ENCODE results near the gene PLOD1.
A peak's percentile ranks its signal among the peaks of the same experiment; 100 is the strongest.
"Not testable (repeated sequence)": the region's sequence is repeated elsewhere in the genome, so short reads cannot be mapped to it uniquely, and the experiment has no call there.

Gene PLOD1

DNA sequence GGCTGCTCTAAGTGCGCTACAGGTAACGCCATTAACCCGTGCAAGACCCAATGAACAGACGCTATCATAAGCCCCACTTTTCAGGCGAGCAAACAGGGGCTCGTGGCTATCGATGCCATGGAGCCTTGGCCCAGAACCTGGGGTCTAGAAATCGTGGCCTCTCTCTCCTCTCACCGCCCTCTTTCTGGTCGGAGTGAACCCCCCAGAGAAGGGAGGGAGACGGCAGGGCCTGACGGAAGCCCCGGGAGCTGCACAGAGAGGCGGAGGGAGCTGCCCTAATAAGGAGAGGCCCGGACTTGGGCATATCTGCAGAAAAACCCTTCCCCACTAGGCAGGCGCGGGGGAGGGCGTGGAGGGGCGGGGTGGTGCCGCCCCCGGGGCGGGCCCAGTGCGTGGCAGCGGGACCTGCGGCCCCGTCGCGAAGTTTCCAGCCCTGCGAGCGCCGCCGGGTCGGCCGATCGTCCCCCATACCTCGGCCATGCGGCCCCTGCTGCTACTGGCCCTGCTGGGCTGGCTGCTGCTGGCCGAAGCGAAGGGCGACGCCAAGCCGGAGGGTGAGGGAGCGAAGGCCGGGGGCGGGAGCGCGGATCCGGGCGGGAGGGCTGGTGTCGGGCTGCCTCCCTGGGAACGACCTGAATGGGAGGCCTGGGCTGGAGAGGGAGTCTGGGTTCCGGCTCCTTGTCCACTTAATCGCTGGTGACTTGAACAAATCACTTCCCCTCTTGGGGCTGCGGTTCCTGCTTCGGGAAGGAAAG, at the start of gene PLOD1:
PLOD1 (plus strand) TSS at position 416 of the 755 bp plus-strand sequence; CDS start at position 479, 63 bp downstream.
- peak; percentile 88 for DNase-seq

DNA sequence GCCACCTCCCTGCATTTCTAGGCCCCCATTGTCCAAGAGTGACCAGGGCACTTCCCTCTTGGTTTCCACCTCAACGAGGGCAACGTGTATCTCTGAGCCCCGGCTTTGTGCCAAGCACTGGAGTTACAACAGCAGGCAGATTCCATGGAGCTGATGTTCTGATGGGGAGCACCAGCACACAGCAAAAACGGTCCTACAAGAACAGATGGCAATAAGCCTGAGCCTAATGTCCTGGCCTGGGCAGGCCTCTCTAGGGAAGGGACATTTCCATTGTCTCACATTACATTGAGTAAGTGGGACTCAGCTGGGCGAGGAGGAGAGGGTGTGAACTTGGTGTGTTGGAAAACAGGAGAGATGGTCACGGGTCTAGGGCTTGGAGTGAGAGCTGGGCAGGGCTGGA, 48.6 kb upstream of the PLOD1 start:
- no peak for DNase-seq

DNA sequence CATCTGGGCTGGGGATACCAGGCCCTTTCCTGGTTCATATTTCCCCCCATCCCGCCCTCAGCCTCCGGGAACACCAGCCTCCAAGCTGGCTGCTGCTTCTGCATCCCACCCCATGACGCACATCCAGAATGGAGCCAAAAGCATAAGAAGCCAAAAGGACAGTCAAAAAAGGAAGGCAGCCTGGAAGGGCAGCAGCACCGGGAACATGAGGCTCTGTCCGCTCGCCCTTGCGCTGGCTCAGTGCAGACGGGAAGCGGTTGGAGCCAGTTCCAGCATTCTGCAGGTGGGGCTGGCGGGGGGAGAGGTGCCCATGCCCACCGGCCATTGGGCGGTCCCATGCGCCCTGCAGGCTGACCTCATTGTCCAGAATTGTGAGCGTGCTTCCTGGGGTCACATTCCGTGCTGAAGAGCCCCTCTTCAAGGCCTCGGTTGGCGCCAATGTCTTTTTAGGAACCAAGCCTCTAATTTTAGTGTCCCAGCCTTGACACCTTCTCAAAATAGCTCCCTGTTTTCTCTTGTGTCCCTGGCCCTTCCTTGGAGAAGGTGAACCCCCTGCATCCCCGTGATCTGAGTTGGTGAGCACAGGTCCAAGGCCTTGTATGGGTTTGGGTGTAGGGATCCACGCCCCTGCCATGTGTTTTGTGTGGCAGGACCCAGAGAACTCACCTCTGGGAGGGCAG, 47.4 kb upstream of the PLOD1 start:
- no peak for DNase-seq

DNA sequence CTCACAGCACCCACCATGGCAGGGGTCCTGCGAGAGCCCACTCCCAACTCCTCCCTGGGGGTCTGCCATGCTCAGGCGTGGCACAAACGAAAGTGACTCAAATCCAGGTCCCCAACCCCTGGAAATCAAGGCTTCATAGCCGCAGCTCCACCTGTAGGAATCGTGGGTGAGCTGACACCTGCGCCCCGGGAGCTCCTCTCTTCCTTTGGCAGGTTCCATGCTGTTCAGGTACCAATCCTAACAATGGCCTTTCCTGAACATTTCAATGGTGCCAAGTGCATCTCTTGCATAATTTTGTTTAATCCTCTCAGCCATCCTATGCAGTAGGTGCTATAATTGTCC, 46.9 kb upstream of the PLOD1 start:
- no peak for DNase-seq

DNA sequence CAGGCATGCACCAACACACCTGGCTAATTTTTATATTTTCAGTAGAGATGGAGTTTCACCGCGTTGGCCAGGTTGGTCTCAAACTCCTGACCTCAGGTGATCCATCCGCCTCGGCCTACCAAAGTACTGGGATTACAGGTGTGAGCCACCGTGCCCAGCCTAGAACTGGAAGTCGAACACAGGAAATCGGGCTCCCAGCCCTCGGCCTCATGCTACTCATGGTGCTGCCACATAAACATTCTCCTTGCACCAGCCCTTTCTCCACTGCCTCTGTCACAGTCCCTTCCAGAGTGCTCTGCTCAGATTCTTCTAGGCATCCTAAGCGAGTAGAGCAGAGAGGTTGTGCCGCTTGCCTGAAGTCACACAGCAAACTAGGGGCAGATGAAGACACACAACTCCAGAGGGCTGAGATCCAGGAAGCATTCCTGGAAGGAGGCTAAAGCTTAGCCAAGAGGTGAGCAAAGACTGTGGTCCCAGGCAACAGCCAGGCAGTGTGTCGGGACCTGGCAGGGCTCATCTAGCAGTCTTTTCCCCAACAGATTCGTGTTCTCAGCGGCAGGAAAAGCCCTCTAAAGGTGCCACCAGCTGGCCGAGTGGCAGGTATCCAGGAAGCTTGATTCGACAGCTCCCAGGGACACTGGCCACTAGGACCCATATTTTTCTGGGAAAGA, 46.2 kb upstream of the PLOD1 start:
- DNase-seq: no peak

DNA sequence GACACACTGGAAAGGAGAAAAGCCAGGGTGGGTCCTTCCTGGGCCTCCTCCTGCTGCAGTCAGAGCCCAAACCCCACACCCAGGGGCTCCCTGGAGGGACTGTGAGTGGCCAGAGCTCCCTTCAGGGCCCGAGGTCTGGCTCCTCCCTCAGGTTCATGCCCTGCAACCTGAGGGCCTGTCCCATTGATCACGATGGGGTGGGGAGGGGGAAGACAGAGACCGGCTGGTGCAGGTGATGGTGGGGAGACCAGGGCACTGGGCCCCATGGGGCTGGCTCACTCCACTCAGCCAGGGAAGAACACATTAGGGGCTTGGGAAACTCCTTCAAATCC, 45.7 kb upstream of the PLOD1 start:
- DNase-seq: no peak

DNA sequence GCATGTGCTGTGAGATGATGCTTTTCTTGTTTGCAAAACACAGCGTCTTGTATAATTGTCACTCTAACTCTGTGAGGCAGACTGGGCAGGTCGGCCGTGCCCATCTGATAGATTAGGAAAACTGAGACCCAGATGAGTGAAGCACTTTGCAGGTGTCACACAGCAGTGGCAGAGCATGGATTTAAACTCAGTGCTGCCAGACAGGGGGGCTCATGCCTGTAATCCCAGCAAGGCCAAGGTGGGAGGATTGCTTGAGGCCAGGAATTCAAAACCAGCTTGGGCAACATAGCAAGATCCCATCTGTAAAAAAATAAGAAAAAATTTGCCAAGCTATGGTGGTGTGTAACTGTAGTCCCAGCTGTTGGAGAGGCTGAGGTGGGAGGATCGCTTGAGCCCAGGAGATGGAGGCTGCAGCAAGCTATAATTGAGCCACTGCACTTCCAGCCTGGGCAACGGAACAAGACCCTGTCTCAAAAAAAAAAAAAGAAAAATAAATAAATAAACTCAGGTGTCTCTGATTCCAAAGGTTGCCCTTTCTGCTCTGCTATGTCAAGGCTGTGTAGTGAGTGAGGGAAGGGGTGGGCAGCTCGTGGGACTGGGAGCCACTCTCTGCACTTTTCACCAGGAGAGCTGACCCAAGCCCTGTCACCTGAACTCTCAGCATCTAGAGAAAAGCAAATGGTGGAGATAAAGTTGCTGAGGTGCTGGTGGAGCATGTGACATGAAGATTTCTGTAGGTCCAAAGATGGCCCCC, 42.9 kb upstream of the PLOD1 start:
- DNase-seq: no peak

DNA sequence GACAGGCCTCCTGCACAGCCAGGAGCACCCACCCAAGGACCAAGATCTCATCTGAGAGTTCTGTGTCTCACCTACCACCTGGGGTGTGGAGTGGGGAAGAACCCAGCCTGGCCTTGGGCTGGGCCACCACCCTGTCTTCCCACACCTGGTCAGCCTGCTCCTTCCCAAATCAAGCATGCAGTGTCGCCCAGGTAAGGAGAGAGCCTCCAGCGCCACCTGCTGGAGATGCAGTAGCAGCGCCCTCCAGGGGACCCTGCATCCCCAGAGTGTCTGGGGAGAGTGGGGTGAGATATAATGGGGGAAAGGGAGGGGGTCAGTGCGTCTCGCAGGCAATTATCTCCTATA, 40.6 kb upstream of the PLOD1 start:
- peak; percentile 79 for DNase-seq

DNA sequence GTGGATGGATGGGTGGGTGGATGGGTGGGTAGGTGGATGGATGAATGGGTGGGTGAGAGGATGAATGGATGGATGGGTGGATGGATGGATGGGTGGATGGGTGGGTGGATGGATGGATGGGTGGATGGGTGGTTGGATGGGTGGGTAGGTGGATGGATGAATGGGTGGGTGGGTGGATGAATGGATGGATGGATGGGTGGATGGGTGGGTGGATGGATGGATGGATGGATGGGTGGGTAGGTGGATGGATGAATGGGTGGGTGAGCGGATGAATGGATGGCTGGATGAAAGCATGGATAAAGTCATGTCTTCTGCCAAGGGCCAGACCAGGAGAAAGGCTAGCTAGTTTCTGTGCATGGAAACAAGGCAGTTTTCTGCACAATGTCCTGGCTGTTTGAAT, 40.0 kb upstream of the PLOD1 start:
- not testable (repeated sequence) for DNase-seq

DNA sequence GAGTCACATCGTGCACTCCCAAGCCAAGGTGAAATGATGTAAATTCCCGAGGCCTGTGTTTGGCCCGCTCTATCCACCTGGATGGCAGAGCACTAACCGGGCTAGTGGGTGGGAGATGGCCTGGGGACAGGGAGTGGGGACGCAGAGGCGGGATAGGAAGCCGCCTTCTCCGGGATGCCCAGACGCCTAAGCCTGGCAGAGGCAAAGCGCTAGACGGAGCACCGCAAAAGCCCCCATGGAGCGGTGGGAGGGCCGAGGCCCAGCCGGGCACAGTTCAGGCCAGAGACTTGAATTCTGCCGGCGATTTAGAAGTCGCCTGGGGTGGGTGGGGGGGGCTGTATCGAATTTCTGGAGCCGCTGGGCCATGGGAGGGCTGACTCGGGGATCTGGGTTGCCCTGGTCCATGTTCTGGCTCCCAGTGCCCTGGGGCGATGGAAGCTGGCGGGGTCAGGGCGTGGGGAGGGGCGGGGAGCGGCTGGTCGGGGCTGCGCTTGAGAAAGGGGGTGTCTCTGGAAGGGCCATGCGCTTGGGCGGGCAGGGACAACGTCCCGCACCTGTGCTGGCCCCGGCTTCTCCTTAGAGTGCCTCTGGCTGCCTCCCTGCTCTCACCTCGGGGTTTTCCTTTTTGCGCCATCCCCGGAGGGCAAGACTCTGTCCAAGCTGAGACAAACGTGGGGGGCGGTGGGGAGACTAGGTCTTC, 36.3 kb upstream of the PLOD1 start:
- DNase-seq: no peak

DNA sequence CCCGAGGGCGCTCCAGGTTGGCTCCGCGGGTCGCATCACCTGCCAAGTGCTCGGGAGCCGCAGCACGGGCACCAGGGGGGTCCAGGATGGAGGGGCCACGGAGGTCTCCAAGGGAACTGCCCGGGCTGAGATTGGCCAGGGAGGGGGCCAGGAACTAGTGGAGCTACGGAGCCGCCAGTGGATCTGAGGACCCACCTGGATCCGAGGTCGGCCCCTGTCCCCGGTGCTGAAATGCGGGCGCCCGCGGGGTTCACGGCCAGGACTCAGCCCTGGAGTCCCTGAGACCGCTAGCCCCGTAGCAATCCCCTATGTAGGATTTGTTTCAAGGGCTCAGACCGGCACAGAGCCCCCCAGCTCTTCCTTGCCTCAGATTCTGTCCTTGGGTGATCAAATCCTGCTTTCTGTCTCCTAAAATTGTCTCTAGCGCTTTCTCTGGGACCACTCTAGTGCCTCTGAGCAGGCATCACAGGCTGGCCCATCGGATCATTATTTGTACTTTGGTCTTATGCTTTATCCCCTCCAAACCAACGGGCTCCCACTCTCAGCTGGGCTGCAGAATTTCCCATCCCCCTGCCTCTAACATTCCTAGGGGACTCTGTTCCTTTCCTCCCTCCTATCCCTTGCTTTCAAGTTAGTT, 35.6 kb upstream of the PLOD1 start:
- peak; percentile 36 for DNase-seq

DNA sequence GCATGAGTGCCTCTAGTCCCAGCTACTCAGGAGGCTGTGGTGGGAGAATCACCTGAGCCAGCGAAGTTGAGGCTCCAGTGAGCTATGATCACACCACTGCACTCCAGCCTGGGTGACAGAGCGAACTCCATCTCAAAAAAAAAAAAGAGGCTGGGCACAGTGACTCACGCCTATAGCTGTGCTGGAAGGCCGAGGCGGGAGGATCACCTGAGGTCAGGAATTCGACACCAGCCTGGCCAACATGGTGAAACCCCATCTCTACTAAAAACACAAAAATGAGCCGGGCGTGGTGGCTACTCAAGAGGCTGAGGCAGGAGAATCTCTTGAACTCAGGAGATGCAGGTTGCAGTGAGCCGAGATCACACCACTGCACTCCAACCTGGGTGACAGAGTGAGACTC, 33.1 kb upstream of the PLOD1 start:
- DNase-seq: not testable (repeated sequence)

DNA sequence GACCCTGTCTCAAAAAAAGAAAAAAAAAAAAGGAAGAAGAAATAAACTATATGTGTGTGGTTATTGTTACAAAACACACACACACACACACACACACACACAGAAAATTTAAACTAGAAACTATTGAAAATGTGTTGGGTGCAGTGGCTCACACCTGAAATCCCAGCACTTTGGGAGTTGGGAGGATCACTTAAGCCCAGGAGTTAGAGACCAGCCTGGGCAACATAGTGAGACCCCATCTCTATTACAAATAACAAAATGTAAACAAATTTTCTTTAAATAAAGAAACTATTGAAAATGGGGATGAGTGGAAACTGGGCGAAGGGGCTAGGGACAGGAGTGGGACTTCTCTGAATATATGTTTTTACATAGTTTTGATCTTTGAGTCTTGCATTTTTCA, 31.3 kb upstream of the PLOD1 start:
- no peak for DNase-seq

DNA sequence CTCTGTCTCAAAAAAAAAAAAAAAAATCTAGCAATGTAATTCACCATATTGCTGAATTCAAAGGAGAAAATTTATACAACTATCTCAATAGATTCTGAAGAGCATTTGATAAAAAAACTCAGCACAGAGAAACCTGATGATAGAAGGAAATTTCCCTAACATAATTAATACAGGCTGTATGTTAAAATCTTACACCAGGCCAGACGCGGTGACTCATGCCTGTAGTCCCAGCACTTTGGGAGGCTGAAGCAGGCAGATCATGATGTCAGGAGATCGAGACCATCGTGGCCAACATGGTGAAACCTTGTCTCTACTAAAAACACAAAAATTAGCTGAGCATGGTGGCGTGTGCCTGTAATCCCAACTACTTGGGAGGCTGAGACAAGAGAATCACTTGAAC, 30.4 kb upstream of the PLOD1 start:
- not testable (repeated sequence) for DNase-seq

DNA sequence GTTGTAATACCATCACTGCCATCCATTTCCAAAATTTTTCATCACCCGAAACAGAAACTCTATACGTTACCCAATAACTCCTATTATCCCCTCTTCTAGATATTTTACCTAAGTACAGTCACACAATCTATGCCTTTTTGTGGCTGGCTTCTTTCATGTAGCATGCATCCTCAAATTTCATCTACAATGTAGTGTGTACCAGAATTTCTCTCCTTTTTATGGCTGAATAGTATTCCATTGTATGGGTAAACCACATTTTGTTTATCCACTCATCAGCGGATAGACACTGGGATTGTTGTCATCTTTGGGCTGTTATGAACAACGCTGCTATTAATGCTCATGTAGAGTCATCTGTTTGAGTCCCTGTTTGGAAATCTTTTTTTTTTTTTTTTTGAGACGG, 29.5 kb upstream of the PLOD1 start:
- no peak for DNase-seq

DNA sequence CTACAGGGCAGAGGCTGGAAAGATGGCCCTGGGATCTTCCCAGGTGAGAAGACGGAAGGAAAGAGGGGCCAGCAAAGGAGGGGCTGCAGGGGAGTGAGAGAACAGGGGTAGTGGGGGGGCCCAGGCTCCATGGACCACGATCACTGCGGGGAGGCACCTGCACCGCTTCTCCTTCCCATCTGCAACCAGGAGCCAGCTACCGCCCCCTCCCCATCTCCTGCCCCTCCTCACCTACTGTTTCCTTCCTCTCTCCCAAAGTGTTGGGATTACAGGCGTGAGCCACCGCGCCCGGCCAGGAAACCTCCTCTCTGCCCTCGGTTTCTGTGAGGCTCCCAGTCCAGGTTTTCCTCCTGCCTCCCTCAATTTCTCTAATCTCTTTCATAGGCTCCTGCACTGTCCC, 27.6 kb upstream of the PLOD1 start:
- no peak for DNase-seq

DNA sequence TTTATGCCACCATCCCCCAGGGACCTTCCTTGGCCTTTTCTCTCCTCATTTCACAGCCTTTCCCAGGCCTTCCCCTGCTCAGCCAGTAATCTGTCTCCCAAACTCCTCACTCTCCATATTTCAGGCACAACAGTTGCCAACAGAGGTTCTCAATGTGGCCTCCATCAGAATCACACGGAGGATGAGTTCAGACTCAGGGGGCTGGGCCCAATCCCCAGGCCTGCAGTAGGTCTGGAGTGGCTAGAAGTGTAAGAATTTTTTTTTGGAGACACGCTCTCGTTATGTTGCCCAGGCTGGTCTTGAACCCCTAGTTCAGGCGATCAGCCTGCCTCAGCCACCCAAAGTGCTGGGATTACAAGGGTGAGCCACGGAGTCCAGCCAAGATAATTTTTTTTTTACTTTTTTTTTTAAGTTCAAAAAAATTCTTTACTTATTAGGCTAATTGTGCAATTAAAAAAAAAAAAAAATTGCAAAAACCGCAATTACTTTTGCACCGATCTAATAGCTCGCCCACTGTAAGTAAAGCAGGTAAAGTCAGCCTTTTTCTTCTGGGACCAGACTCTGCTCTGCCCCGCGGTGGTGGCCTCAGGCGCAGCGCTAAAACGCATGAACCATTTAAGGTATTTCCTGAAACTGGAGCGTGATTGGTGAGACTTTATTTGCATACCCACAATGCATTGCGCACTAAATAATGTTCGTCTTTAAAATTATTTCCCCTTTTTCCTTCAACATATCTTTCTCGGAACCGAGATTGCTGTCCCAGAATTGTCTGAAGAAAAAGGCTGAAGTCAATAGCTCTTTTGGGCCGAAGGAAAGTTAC, 27.0 kb upstream of the PLOD1 start:
- peak; percentile 90 for DNase-seq

DNA sequence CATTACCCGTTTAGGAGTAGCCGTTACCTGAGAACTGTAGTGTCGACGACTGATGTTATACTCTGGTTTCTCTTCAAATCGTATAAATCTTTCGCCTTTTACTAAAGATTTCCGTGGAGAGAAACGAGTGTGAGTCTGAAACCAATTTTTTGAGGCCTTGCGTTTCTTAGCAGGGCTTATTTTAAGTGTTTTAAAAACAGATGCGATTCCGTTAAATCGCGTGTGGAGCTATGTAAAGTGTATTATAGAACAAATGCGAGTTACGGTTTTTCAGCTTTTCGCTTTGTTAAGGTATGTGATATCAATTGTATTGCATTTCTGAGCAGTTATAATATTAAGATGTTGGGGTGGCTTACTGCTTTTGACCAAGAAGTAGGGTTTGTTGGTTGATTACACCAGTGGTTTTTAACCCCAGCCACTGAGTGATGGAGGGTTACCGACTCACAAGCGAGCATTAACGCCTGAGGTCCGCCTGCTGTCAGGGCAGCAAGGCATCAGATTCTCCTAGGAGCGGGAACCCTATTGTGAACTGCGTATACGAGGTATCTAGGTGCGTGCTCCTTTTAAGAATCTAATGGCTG, 26.3 kb upstream of the PLOD1 start:
- peak; percentile 85 for DNase-seq

DNA sequence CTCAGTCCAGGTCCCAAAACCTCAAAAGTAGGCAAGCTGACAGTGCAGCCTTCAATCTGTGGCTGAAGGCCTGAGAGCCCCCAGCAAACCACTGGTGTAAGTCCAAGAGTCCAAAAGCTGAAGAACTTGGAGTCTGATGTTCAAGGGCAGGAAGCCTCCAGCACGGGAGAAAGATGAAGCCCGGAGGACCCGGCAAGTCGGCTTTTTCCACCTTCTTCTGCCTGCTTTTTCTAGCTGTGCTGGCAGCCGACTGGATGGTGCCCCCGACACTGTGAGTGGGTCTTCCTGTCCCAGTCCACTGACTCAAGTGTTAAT, 23.6 kb upstream of the PLOD1 start:
- DNase-seq: not testable (repeated sequence)

DNA sequence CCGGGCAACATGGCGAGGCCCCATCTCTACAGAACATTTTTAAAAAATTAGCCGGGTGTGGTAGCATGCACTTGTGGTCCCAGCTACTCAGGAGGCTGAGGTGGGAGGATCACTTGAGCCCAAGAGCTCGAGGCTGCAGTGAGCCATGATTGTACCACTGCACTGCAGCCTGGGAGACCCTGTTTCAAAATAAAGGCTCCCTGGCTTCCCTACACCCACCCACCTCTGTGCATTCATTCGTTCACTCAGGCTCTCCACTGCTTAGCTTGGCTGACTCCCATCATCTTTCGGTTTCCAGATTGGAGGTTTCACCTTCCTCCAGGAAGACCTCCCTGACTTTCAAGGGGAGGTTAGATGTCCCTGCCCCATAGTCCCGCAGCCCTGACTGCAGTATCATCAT, 22.5 kb upstream of the PLOD1 start:
- DNase-seq: no peak

DNA sequence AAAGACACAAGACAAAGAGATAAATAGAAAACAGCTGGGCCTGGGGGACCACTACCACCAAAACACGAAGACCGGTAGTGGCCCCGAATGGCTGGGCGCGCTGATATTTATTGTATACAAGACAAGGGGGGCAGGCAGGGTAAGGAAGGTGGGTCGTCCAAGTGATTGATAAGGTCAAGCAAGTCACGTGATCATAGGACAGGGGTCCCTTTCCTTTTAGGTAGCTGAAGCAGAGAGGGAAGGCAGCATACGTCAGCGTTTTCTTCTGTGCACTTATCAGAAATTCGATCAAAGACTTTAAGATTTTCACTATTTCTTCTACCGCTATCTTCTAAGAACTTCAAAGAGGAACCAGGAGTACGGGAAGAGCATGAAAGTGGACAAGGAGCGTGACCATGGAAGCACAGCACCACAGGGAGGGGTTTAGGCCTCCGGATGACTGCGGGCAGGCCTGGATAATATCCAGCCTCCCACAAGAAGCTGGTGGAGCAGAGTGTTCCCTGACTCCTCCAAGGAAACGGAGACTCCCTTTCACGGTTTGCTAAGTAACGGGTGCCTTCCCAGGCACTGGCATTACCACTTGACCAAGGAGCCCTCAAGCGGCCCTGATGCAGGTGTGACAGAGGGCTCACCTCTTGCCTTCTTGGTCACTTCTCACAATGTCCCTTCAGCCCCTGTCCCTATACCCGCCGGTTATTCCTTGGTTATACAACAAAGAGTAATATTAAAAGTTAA, 21.9 kb upstream of the PLOD1 start:
- DNase-seq: not testable (repeated sequence)
